ENCODE data around the gene ALOX15B.

- TF ChIP-seq CTCF (IDR thresholded peaks at IDR 0.05; ENCODE audit: poor library complexity): no peak
- TF ChIP-seq EZH2phosphoT487 (IDR thresholded peaks at IDR 0.05; ENCODE audit: low read depth, severe bottlenecking, unreplicated experiment): no peak
Observed at GRCh38 chr17:8015957-8016631, 22.8 kb upstream of the ALOX15B start.

Measured in hepatocyte (in vitro differentiated cells).